Measurements from ENCODE around the gene ADORA1.

The ADORA1 gene

GRCh38 chr1:203196371-203196770, 68.8 kb downstream of the ADORA1 start:
- DNase-seq: no peak

GRCh38 chr1:203197625-203198024, 70.1 kb downstream of the ADORA1 start:
- DNase-seq: no peak

GRCh38 chr1:203199002-203199401, 71.5 kb downstream of the ADORA1 start:
- no peak for DNase-seq

GRCh38 chr1:203199481-203199815, 71.9 kb downstream of the ADORA1 start:
- no peak for DNase-seq

- DNase-seq: no peak
Measured at GRCh38 chr1:203199816-203200571, 72.5 kb downstream of the ADORA1 start.

GRCh38 chr1:203200916-203201315, 73.4 kb downstream of the ADORA1 start:
- DNase-seq: no peak

- DNase-seq: no peak
Measured at GRCh38 chr1:203201516-203202205, 74.1 kb downstream of the ADORA1 start.

- DNase-seq: no peak
Measured at GRCh38 chr1:203202431-203203245, 75.1 kb downstream of the ADORA1 start.

- no peak for DNase-seq
Measured at GRCh38 chr1:203204756-203205155, 77.2 kb downstream of the ADORA1 start.

GRCh38 chr1:203206129-203206687, 78.7 kb downstream of the ADORA1 start:
- DNase-seq: no peak

GRCh38 chr1:203207751-203208150, 80.2 kb downstream of the ADORA1 start:
- no peak for DNase-seq

- no peak for DNase-seq
Measured at GRCh38 chr1:203208181-203208580, 80.7 kb downstream of the ADORA1 start.

- no peak for DNase-seq
Measured at GRCh38 chr1:203210350-203210749, 82.8 kb downstream of the ADORA1 start.

GRCh38 chr1:203210988-203211387, 83.5 kb downstream of the ADORA1 start:
- DNase-seq: no peak

GRCh38 chr1:203211812-203212211, 84.3 kb downstream of the ADORA1 start:
- no peak for DNase-seq

GRCh38 chr1:203213126-203213525, 85.6 kb downstream of the ADORA1 start:
- no peak for DNase-seq

GRCh38 chr1:203214871-203215270, 87.3 kb downstream of the ADORA1 start:
- no peak for DNase-seq

GRCh38 chr1:203215573-203215972, 88.0 kb downstream of the ADORA1 start:
- no peak for DNase-seq

- DNase-seq: peak in 3 of 4 experiments; percentile 7 to 14 (median 8)
Measured at GRCh38 chr1:203216274-203217138, 89.0 kb downstream of the ADORA1 start.

All from activated naive CD4-positive, alpha-beta T cell (primary cell).